Measurements from ENCODE around the gene SNTB2. TPM values are rescaled to one million over a fixed set of nuclear protein-coding genes. Genes with fewer than 3 reads are reported as not detected.

Gene SNTB2
- polyA plus RNA-seq, 1 of the 3 experiments (the other 2 are of a cell fraction): 13.0 TPM

DNA sequence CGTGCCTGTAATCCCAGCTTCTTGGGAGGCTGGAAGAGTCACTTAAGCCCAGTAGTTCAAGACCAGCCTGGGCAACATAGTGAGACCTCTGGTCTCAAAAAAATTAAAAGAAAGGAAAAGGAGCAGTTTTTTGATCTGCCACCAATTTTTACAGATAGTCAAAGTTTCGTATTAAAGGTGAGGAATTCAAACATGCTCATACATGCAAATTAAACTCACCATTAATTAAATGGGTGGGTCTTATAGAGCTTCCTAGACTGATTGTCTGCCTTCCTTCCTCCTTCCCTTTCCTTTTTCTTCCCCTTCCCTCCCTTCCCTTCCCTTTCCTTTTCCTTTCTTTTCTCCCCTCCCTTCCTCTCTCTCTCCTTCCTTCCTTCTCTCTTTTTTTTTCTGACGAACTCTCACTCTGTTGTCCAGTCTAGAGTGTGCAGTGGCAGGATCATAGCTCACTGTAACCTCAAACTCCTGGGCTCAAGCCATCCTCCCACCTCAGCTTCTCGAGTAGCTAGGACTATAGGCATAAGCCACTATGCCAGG lies 87.8 kb downstream of the SNTB2 start:
- H3K27ac ChIP-seq (ENCODE audit: low read depth in 2 of 2, low read length in 1 of 2): peak overlapping the region in 1 of 2 experiments; percentile 90; a peak in 2 of 4 replicates
- no peaks in the 10 kb centered on the region for H3K27me3 ChIP-seq (ENCODE audit: insufficient read depth)
- no peak overlapping the region for H3K4me3 ChIP-seq (ENCODE audit: low read depth in 2 of 2, low read length in 1 of 2)
- TF ChIP-seq, protein P1, sequence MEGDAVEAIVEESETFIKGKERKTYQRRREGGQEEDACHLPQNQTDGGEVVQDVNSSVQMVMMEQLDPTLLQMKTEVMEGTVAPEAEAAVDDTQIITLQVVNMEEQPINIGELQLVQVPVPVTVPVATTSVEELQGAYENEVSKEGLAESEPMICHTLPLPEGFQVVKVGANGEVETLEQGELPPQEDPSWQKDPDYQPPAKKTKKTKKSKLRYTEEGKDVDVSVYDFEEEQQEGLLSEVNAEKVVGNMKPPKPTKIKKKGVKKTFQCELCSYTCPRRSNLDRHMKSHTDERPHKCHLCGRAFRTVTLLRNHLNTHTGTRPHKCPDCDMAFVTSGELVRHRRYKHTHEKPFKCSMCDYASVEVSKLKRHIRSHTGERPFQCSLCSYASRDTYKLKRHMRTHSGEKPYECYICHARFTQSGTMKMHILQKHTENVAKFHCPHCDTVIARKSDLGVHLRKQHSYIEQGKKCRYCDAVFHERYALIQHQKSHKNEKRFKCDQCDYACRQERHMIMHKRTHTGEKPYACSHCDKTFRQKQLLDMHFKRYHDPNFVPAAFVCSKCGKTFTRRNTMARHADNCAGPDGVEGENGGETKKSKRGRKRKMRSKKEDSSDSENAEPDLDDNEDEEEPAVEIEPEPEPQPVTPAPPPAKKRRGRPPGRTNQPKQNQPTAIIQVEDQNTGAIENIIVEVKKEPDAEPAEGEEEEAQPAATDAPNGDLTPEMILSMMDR (IDR thresholded peaks at IDR 0.05): no peak
- no peak for TF ChIP-seq TEAD4 (IDR thresholded peaks at IDR 0.05; ENCODE audit: borderline replicate concordance, insufficient read depth)
- TF ChIP-seq, protein P2, sequence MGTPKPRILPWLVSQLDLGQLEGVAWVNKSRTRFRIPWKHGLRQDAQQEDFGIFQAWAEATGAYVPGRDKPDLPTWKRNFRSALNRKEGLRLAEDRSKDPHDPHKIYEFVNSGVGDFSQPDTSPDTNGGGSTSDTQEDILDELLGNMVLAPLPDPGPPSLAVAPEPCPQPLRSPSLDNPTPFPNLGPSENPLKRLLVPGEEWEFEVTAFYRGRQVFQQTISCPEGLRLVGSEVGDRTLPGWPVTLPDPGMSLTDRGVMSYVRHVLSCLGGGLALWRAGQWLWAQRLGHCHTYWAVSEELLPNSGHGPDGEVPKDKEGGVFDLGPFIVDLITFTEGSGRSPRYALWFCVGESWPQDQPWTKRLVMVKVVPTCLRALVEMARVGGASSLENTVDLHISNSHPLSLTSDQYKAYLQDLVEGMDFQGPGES (IDR thresholded peaks at IDR 0.05; ENCODE audit: low read depth, low read length): no peak
- TF ChIP-seq NRF1 (IDR thresholded peaks at IDR 0.05; ENCODE audit: low read depth, low read length): no peak
- TF ChIP-seq JUND (IDR thresholded peaks at IDR 0.05): no peak
- WGBS (ENCODE audit: low lambda C conversion rate): 84% methylated on average over 4 of the region's 4 CpGs
- H3K9me3 ChIP-seq: no peaks in the 10 kb centered on the region
- H3F3A ChIP-seq (replicated peaks; ENCODE audit: insufficient read depth): peaks cover 40% of the 10 kb centered on the region
- DNase-seq: no peak
- no peak overlapping the region for H3K9ac ChIP-seq
- POLR2A ChIA-PET: no interaction called here
- CTCF ChIA-PET: interaction anchor here (0.7 to 0.9 kb wide), 3 partner anchors 11 to 26 kb away, joined by 3 to 5 read pairs (median 4); no protein-coding TSS in a partner anchor
- no peak overlapping the region for H2AFZ ChIP-seq (ENCODE audit: low read depth)
- peaks cover 10 to 26% of the 10 kb centered on the region in 2 experiments for H3K4me1 ChIP-seq (ENCODE audit: control insufficient read depth in 1 of 2, insufficient read depth in 2 of 2, low read depth in 1 of 2, low read length in 1 of 2)
- H4K20me1 ChIP-seq (ENCODE audit: insufficient read depth): no peaks in the 10 kb centered on the region
- H3K79me2 ChIP-seq (ENCODE audit: insufficient read depth): peaks cover 27% of the 10 kb centered on the region
- peaks cover 3 to 17% of the 10 kb centered on the region in 2 experiments for H3K36me3 ChIP-seq (replicated peaks in 1 of 2; ENCODE audit: control insufficient read depth in 1 of 2, insufficient read depth in 2 of 2, low read length in 1 of 2)
- H3K9me2 ChIP-seq: no peaks in the 10 kb centered on the region
- 0 out of 2 replicates have a peak overlapping the region, but pooled peaks have one; percentile 67 for H3K4me2 ChIP-seq

DNA sequence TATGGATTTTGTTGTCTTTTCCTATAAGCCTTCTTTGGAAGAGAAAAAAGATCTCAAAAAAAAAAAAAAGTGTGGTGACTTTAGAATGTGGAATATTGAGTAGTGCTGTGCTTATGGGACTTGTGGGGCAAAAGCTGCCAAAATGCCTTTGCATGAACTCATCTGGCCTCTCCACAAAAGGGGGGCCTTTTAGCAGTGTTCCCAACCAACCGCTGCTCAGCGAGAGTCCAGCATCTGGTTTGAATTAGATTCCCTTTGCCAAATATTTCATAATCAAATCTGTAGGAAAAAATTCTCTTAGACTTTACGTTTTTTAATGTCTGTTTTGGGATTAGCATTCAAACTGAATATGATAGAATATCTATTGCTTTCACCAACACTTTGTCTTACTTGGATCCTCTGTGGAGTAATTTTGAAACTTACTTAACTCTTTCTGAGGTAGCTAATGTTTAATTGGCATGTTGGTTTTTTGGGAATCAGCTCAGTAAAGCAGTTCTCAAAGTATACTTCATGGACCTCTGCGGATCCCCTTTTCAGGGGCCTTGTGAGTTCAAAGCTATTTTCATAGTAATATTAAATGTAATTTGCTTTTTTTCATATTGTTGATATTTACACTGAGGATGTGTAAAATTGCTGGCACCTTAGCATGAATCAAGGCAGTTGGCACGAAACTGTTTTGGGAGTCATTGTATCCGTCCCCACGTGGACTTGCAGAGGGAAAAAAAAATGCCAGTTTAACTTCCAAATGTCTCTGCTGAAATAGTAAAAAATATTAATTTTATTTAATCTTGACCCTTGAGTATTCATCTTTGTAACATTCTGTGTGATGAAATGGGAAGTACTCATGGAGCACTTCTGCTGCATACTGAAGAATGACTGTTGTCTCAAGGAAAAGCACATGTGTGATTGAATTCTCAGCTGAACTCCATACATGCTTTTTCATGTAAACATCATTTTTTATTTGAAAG lies 89.5 kb downstream of the SNTB2 start:
- Histone ChIP-seq H3K4me2 (peak overlapping the region; percentile 67), H3K79me2 (ENCODE audit: insufficient read depth) (peaks cover 37% of the 10 kb centered on the region), H4K20me1 (ENCODE audit: insufficient read depth) (no peaks in the 10 kb centered on the region), H3K9me3 (no peaks in the 10 kb centered on the region), H3K4me3 (ENCODE audit: low read depth in 2 of 2, low read length in 1 of 2) (peak overlapping the region; percentile 12 to 23; a peak in 2 of 4 replicates), H3K9ac (peak overlapping the region; percentile 47; the same call in 1 of the 2 replicates), H3K36me3 (replicated peaks in 1 of 2; ENCODE audit: control insufficient read depth in 1 of 2, insufficient read depth in 2 of 2, low read length in 1 of 2) (peaks cover 3 to 19% of the 10 kb centered on the region in 2 experiments), H2AFZ (ENCODE audit: low read depth) (no peak overlapping the region), H3F3A (replicated peaks; ENCODE audit: insufficient read depth) (peaks cover 38% of the 10 kb centered on the region), H3K27me3 (ENCODE audit: insufficient read depth) (no peaks in the 10 kb centered on the region), H3K4me1 (ENCODE audit: control insufficient read depth in 1 of 2, insufficient read depth in 2 of 2, low read depth in 1 of 2, low read length in 1 of 2) (peaks cover 10 to 26% of the 10 kb centered on the region in 2 experiments), H3K9me2 (no peaks in the 10 kb centered on the region), H3K27ac (ENCODE audit: low read depth in 2 of 2, low read length in 1 of 2) (peak overlapping the region; percentile 85 to 90; a peak in 3 of 4 replicates)
- 31% methylated on average over 7 of the region's 7 CpGs for WGBS (ENCODE audit: low lambda C conversion rate)
- DNase-seq: peak; percentile 83
- POLR2A ChIA-PET: interaction anchor here (0.6 kb wide), 1 partner anchor 60 kb away, joined by 4 read pairs; no protein-coding TSS in a partner anchor
- CTCF ChIA-PET: interaction anchor here (1.2 to 1.9 kb wide), 2 partner anchors 11 to 126 kb away, joined by 5 read pairs; no protein-coding TSS in a partner anchor
- TF ChIP-seq SMC3 (IDR thresholded peaks at IDR 0.05; ENCODE audit: low read depth, low read length) (no peak), NFIC (IDR thresholded peaks at IDR 0.05; ENCODE audit: borderline replicate concordance) (peak; percentile 92), POLR2AphosphoS5 (IDR thresholded peaks at IDR 0.05; ENCODE audit: low read depth, low read length) (peak; percentile 69; the same call in 1 of the 2 replicates), MXI1 (IDR thresholded peaks at IDR 0.05; ENCODE audit: low read depth, low read length) (no peak), TEAD4 (IDR thresholded peaks at IDR 0.05; ENCODE audit: borderline replicate concordance, insufficient read depth) (peak; percentile 88), RFX5 (IDR thresholded peaks at IDR 0.05; ENCODE audit: low read length) (no peak), GABPA (IDR thresholded peaks at IDR 0.05; ENCODE audit: low read depth) (no peak), FOXM1 (IDR thresholded peaks at IDR 0.05; ENCODE audit: low read depth) (peak; percentile 28; the same call in 1 of the 2 replicates)
- TF ChIP-seq, protein P3, sequence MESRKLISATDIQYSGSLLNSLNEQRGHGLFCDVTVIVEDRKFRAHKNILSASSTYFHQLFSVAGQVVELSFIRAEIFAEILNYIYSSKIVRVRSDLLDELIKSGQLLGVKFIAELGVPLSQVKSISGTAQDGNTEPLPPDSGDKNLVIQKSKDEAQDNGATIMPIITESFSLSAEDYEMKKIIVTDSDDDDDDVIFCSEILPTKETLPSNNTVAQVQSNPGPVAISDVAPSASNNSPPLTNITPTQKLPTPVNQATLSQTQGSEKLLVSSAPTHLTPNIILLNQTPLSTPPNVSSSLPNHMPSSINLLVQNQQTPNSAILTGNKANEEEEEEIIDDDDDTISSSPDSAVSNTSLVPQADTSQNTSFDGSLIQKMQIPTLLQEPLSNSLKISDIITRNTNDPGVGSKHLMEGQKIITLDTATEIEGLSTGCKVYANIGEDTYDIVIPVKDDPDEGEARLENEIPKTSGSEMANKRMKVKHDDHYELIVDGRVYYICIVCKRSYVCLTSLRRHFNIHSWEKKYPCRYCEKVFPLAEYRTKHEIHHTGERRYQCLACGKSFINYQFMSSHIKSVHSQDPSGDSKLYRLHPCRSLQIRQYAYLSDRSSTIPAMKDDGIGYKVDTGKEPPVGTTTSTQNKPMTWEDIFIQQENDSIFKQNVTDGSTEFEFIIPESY (IDR thresholded peaks at IDR 0.05; ENCODE audit: borderline replicate concordance, low read depth): no peak
- TF ChIP-seq, protein P4, sequence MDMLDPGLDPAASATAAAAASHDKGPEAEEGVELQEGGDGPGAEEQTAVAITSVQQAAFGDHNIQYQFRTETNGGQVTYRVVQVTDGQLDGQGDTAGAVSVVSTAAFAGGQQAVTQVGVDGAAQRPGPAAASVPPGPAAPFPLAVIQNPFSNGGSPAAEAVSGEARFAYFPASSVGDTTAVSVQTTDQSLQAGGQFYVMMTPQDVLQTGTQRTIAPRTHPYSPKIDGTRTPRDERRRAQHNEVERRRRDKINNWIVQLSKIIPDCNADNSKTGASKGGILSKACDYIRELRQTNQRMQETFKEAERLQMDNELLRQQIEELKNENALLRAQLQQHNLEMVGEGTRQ (IDR thresholded peaks at IDR 0.05; ENCODE audit: borderline replicate concordance, low read depth, low read length): no peak
- TF ChIP-seq, protein P5, sequence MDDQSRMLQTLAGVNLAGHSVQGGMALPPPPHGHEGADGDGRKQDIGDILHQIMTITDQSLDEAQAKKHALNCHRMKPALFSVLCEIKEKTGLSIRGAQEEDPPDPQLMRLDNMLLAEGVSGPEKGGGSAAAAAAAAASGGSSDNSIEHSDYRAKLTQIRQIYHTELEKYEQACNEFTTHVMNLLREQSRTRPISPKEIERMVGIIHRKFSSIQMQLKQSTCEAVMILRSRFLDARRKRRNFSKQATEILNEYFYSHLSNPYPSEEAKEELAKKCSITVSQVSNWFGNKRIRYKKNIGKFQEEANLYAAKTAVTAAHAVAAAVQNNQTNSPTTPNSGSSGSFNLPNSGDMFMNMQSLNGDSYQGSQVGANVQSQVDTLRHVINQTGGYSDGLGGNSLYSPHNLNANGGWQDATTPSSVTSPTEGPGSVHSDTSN (IDR thresholded peaks at IDR 0.05): peak; percentile 67
- TF ChIP-seq, protein P6, sequence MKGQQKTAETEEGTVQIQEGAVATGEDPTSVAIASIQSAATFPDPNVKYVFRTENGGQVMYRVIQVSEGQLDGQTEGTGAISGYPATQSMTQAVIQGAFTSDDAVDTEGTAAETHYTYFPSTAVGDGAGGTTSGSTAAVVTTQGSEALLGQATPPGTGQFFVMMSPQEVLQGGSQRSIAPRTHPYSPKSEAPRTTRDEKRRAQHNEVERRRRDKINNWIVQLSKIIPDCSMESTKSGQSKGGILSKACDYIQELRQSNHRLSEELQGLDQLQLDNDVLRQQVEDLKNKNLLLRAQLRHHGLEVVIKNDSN (IDR thresholded peaks at IDR 0.05; ENCODE audit: borderline replicate concordance, low read depth): 0 out of 2 replicates have a peak, but pooled peaks have one; percentile 25

All from SK-N-SH (cell line).